GM12865 (cell line): Measurements from ENCODE around the gene SACM1L.
A peak's percentile ranks its signal among the peaks of the same experiment; 100 is the strongest.

Experiments
- DNase-seq: peaks from one replicate; pipeline ENCODE4 v3.0.0; 2010; ENCODE audit warnings: low read depth
- H3K4me3 ChIP-seq: 2 replicates; pipeline ENCODE4 v1.5.1; 2011; ENCODE audit warnings: mild to moderate bottlenecking, low read depth, low read length, control low read depth
- TF ChIP-seq, protein P1 (sequence below): IDR thresholded peaks from 2 replicates; pipeline ENCODE4 v1.5.1; 2011; ENCODE audit warnings: low read length, control low read depth, low read depth, inconsistent platforms; ENCODE audit not compliant: insufficient read depth; ENCODE audit errors: missing control alignments

Gene SACM1L

GRCh38 chr3:45719655-45720487 is 30.7 kb downstream of the SACM1L start:
- no peak for DNase-seq
- no peak overlapping the region for H3K4me3 ChIP-seq

DNA sequence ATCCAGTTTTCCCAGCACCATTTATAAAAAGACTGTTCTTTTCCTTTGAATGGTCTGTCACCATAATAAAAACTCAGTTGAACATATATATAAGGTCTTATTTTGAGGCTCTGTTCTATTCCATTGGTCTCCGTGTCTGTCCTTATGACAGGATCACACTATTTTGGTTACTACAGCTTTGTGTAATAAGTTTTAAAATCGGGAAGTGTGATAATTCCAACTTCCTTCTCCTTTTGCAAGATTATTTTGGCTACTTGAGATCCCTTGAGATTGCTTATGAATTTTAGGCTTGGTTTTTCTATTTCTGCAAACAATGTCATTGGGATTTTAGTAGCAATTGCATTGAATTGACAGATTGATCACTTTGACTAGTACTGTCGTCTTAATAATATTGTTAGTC is 35.7 kb downstream of the SACM1L start:
- TF ChIP-seq, protein P1, sequence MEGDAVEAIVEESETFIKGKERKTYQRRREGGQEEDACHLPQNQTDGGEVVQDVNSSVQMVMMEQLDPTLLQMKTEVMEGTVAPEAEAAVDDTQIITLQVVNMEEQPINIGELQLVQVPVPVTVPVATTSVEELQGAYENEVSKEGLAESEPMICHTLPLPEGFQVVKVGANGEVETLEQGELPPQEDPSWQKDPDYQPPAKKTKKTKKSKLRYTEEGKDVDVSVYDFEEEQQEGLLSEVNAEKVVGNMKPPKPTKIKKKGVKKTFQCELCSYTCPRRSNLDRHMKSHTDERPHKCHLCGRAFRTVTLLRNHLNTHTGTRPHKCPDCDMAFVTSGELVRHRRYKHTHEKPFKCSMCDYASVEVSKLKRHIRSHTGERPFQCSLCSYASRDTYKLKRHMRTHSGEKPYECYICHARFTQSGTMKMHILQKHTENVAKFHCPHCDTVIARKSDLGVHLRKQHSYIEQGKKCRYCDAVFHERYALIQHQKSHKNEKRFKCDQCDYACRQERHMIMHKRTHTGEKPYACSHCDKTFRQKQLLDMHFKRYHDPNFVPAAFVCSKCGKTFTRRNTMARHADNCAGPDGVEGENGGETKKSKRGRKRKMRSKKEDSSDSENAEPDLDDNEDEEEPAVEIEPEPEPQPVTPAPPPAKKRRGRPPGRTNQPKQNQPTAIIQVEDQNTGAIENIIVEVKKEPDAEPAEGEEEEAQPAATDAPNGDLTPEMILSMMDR = no peak
- no peak for DNase-seq
- no peak overlapping the region for H3K4me3 ChIP-seq

More at GRCh38 chr3:45719655-45720487, 30.7 kb downstream of the SACM1L start:
- TF ChIP-seq, protein P1 = no peak

DNA sequence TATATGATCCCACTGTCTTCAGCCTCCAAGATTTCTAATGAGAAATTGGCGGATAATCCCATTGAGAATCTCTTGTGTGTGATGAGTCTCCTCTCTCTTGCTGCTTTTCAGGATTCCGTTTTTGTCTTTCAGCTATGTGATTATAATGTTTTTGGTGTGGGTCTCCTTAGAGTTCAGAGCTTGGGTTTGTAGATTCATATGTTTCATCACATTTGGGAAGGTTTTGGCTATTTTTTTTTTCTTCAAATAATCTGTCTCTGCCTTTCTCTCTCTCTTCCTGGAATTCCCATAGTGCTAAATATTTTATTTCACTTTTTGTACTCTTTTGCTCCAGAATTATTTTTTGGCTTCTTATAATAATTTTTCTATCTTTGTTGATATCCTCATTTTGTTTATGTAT is 40.4 kb downstream of the SACM1L start:
- TF ChIP-seq, protein P1 = no peak
- no peak overlapping the region for H3K4me3 ChIP-seq
- DNase-seq = no peak

DNA sequence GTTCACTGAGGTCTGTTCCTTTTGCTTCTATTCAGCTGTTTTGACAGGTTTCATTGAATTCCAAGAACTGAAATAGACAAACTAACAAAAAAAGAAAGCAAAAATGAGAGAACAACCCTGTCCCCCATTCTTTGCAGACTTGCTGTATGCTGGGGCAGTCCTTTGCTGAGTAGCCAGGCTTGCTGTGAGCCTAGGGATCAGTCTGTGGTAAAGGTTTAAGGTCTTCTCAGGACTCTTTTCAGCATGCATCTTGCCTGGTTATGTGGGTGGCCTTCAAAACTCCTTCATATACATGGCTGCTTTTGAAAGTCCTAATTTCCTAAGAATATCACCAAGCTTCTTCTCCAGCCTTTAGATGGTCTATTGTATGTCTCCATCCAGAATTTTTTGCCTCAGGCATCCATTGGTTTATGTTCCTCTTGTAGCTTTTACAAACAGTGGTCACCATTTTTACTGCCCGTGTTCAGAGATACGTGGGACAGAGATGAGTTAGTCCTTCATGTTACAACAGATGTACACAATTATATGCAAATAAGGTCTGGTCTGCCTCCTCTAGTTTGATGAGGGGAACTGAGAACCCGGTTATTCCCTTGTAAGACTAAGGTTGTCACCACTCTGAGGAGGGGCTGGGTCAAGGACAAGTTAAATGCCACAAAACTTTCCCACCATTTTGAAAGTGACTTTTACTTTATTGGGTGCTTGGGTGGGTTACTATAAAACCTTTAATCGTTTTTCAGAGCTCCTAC is 41.4 kb downstream of the SACM1L start:
- TF ChIP-seq, protein P1 = no peak
- peak; percentile 50 for DNase-seq
- H3K4me3 ChIP-seq = no peak overlapping the region

GRCh38 chr3:45736707-45737106 is 47.5 kb downstream of the SACM1L start:
- no peak overlapping the region for H3K4me3 ChIP-seq
- TF ChIP-seq, protein P1 = no peak
- DNase-seq = no peak

GRCh38 chr3:45737234-45737633 is 48.0 kb downstream of the SACM1L start:
- no peak overlapping the region for H3K4me3 ChIP-seq
- TF ChIP-seq, protein P1 = no peak
- DNase-seq = no peak

DNA sequence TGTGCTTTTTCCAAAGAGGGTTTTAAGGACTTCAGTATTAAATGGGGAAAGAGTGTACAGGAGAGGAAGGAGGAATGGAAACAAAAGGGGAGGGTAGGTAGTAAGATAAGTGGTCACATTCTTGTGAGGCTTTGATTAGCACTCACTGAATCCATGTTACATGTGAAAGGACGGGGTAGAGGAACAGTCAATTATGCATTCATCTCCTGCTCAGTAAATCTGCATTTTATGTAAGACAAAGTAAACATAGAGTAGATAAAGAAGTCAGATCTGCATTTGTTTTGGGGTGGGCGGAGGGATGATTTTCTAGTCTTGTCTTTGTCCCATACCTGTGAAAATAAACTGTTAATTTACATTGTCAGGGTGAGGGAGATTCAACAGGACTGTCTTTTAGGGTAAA is 50.8 kb downstream of the SACM1L start:
- H3K4me3 ChIP-seq = no peak overlapping the region
- no peak for DNase-seq
- TF ChIP-seq, protein P1 = no peak
